ENCODE data around the gene CRELD1.

GRCh38 chr3:9901967-9902366 is 31.7 kb upstream of the CRELD1 start:
- no peak for TF ChIP-seq PAX5 (IDR thresholded peaks at IDR 0.05; ENCODE audit: insufficient read depth, low read length, severe bottlenecking)
- no peak for TF ChIP-seq POLR2A (IDR thresholded peaks at IDR 0.05; ENCODE audit: low read depth, low read length)
- TF ChIP-seq POLR2AphosphoS5 (IDR thresholded peaks at IDR 0.05; ENCODE audit: low read depth, low read length), result no peak
